Breast epithelium (tissue), 4 donors: Measurements from ENCODE around the gene TSPAN32. TPM values are rescaled to one million over a fixed set of nuclear protein-coding genes. Genes with fewer than 3 reads are reported as not detected.

Experiments used
- DNase-seq, 2 donors: peaks; one replicate each; pipeline ENCODE4 v3.0.0-alpha.2; 2019; ENCODE audit warnings: low spot score in 2 of 2
- H3K27ac ChIP-seq, 2 donors: fragments of 200-600 bp; sonication (generic) in 1 of 2; one replicate each; pipeline ENCODE4 v1.5.1; 2016 to 2019; ENCODE audit warnings: mild to moderate bottlenecking in 1 of 2
- H3K27me3 ChIP-seq, 2 donors: fragments of 200-600 bp; sonication (generic) in 1 of 2; one replicate each; pipeline versions ENCODE4 v1.5.1 to v1.6.0; 2017 to 2019; ENCODE audit warnings: control low read depth in 1 of 2, mild to moderate bottlenecking in 1 of 2
- H3K36me3 ChIP-seq: fragments of 200-600 bp; one replicate; pipeline ENCODE4 v1.5.1; 2019
- H3K4me1 ChIP-seq, 2 donors: fragments of 200-600 bp; sonication (generic); one replicate each; pipeline ENCODE4 v1.5.1; 2016 to 2019; ENCODE audit warnings: control low read depth in 1 of 2
- H3K4me3 ChIP-seq, 3 donors: fragments of 200-600 bp; sonication (generic); 1 replicate in 2 of 3; 2 replicates in 1 of 3; pipeline ENCODE4 v1.5.1; 2016 to 2019; ENCODE audit warnings: mild to moderate bottlenecking in 3 of 3, moderate library complexity in 2 of 3
- H3K9me3 ChIP-seq, 2 donors: fragments of 200-600 bp; sonication (generic) in 1 of 2; one replicate each; pipeline ENCODE4 v1.5.1; 2016 to 2019; ENCODE audit warnings: control low read depth in 1 of 2
- CTCF ChIP-seq, 3 donors: fragments of 450-650 bp; IDR thresholded peaks; one replicate each; pipeline ENCODE4 v1.5.1; 2016 to 2017; ENCODE audit warnings: antibody characterized with exemption in 3 of 3, mild to moderate bottlenecking in 3 of 3, moderate library complexity in 3 of 3
- POLR2A ChIP-seq: fragments of 450-650 bp; IDR thresholded peaks from one replicate; pipeline ENCODE4 v1.6.1; 2016; ENCODE audit warnings: antibody characterized with exemption, mild to moderate bottlenecking, moderate library complexity
- POLR2AphosphoS5 ChIP-seq, 3 donors: sonication (generic); formaldehyde crosslinking; IDR thresholded peaks; one replicate each; pipeline ENCODE4 v1.6.1; 2017; ENCODE audit warnings: antibody characterized with exemption in 3 of 3
- intact Hi-C: fragments of 100-400 bp; cut with DNase I; formaldehyde crosslinking; loops from one replicate; pipeline ENCODE4 v1.15.1; 2023; ENCODE audit warnings: low total_unique reads
- total RNA-seq, 3 donors: library from RNA; depleted of rRNA; stranded (reverse); fragments of >200 nt; gene quantifications; one replicate each; pipeline ENCODE4 v1.1.0, GENCODE V29; 2016

The TSPAN32 gene
- total RNA-seq, 3 donors from 2014 or later = 0.33 to 2.4 (median 1.0) TPM

DNA sequence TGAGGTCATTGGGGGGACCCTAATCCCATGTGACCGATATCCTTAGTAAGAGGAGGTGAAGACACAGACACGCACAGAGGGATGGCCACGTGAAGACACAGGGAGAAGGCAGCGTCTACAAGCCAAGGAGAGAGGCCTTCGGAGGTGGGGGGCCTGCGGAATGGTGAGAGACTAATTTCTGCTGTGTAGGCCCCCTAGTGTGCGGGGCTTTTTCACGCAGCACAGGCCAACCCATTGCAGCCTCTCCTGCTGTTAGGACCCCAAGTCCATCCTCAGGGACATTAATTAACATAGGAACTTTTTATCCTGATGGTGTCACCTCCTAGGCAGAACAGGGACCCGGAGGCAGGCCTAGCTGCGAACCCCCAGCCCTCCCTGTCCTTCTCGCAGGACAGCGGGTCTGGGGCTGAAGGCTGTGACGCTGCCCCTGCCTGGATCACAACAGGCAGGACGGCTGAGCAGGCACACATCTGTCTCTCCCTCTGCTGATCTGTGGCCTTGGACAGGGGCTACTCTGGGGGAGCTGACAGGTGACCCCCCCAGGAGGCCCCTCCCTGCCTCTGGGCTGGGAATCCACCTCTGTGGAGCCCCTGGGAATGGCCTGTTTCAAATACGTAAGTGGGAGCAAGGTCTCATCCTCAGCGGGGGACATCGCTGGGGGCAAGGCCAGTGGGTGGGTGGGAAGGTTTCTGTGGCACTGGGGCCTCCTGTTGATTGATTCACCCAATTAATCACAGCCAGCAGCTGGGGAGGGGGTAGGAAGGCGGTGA, 39.3 kb upstream of the TSPAN32 start:
- Histone ChIP-seq H3K4me1 (no peaks in the 10 kb centered on the region), H3K9me3 (no peaks in the 10 kb centered on the region), H3K27ac (no peak overlapping the region), H3K27me3 (no peaks in the 10 kb centered on the region), H3K36me3 (no peaks in the 10 kb centered on the region), H3K4me3 (no peak overlapping the region)
- DNase-seq = no peak
- TF ChIP-seq POLR2A (no peak), CTCF (IDR thresholded peaks at IDR 0.05) (no peak), POLR2AphosphoS5 (IDR thresholded peaks at IDR 0.05) (no peak)
- intact Hi-C loops = no loop called here

DNA sequence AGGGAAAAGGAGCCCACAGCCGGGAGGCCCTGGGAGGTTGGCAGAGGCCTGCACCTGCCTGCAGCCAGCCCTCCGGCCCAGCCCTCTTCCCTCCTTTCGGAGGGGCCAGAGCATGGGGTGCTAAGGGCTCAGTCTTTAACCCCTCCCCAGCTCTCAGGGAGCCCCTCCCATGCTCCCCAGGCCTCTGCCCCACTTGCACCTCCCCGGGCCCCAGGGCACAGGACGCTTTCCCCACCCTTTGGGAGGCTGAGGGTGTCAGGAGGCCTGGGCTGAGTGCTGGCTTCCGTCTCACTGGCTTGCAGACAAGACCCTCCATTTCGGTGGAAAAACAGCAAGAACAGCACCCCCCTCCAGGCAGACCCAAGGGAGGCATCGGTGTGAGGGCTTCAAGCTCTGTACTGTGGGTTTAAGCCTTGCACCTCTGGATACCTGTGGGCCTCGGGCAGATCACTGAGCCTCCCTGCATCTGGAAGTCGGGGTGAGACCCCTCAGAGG, 38.7 kb upstream of the TSPAN32 start:
- Histone ChIP-seq H3K27ac (no peak overlapping the region), H3K9me3 (no peaks in the 10 kb centered on the region), H3K4me1 (no peaks in the 10 kb centered on the region), H3K27me3 (no peaks in the 10 kb centered on the region), H3K36me3 (no peaks in the 10 kb centered on the region), H3K4me3 (no peak overlapping the region)
- DNase-seq = no peak
- TF ChIP-seq POLR2AphosphoS5 (IDR thresholded peaks at IDR 0.05) (no peak), CTCF (IDR thresholded peaks at IDR 0.05) (no peak), POLR2A (no peak)
- intact Hi-C loops = no loop called here

DNA sequence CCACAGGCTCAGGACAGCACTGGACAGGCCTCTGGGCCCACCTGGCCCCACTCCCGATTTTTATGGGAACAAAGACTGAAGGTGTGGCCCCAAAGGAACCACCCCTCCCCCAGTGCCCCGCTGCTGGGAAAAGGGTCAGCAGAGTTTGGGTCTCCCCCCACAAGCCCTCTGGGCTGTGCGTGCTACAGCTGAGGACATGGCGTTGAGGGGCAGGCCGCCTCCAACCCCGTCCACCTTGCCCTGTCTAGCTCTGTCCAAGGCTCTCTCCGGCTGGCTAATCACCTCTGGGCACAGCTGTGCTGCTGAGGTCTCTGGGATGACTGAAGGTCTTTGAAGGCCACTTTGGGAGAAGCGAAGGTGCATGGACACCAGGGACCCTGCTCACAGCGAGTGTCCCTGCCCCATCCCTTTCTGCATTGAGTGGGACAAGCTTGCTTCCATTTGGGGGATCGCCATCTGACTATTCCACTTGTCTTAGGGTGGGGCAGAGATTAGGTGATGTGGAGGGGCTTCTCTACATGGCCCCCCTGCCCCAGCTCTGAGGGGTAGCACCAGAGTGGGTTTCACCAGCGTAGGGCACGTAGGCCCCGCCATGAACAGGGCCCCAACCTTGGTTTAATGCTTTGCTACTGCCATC, 38.0 kb upstream of the TSPAN32 start:
- DNase-seq = peak in 1 of 2 donors; percentile 45
- Histone ChIP-seq H3K9me3 (no peaks in the 10 kb centered on the region), H3K4me3 (no peak overlapping the region), H3K4me1 (no peaks in the 10 kb centered on the region), H3K36me3 (no peaks in the 10 kb centered on the region), H3K27me3 (no peaks in the 10 kb centered on the region), H3K27ac (no peak overlapping the region)
- intact Hi-C loops = no loop called here
- no peak for TF ChIP-seq CTCF (IDR thresholded peaks at IDR 0.05)

GRCh38 chr11:2264366-2265053, 37.3 kb upstream of the TSPAN32 start:
- no peak overlapping the region for H3K27ac ChIP-seq
- intact Hi-C loops = no loop called here
- DNase-seq = peak in 1 of 2 donors; percentile 43
- H3K36me3 ChIP-seq = no peaks in the 10 kb centered on the region
- H3K27me3 ChIP-seq = no peaks in the 10 kb centered on the region
- no peaks in the 10 kb centered on the region for H3K9me3 ChIP-seq
- H3K4me3 ChIP-seq = no peak overlapping the region
- H3K4me1 ChIP-seq = no peaks in the 10 kb centered on the region
- no peak for TF ChIP-seq POLR2A
- no peak for TF ChIP-seq CTCF (IDR thresholded peaks at IDR 0.05)
- no peak for TF ChIP-seq POLR2AphosphoS5 (IDR thresholded peaks at IDR 0.05)

- Histone ChIP-seq H3K4me3 (no peak overlapping the region), H3K9me3 (no peaks in the 10 kb centered on the region), H3K36me3 (no peaks in the 10 kb centered on the region), H3K27ac (no peak overlapping the region), H3K4me1 (peaks cover 6 to 7% of the 10 kb centered on the region in 2 donors), H3K27me3 (peaks cover 4% of the 10 kb centered on the region in 2 donors)
- peak; percentile 15 to 44 for DNase-seq
- intact Hi-C loops = no loop called here
- no peak for TF ChIP-seq CTCF (IDR thresholded peaks at IDR 0.05)
- no peak for TF ChIP-seq POLR2AphosphoS5 (IDR thresholded peaks at IDR 0.05)
- no peak for TF ChIP-seq POLR2A
Observed at GRCh38 chr11:2265396-2265795, 36.4 kb upstream of the TSPAN32 start.
